ENCODE data around the gene SLC35F3. TPM values are rescaled to one million over a fixed set of nuclear protein-coding genes. Genes with fewer than 3 reads are reported as not detected.

SLC35F3 gene
- total RNA-seq, 1 experiment from 2014 or later, result 19.1 TPM

- Histone ChIP-seq H3K4me1 (ENCODE audit: control insufficient read depth, insufficient read depth, low read length) (no peaks in the 10 kb centered on the region), H3K4me3 (ENCODE audit: low read depth in 2 of 2, low read length in 2 of 2) (no peak overlapping the region), H3K27me3 (ENCODE audit: control insufficient read depth, insufficient read depth, low read length) (peaks cover 14% of the 10 kb centered on the region), H3K9me3 (ENCODE audit: control insufficient read depth, insufficient read depth, low read depth, low read length) (no peaks in the 10 kb centered on the region), H3K27ac (ENCODE audit: low read length) (no peak overlapping the region), H3K36me3 (ENCODE audit: control insufficient read depth, insufficient read depth, low read length) (no peaks in the 10 kb centered on the region)
- DNase-seq (ENCODE audit: low read depth, low spot score) (no peak), ATAC-seq (no peak)
- in situ Hi-C loops (cut with HindIII; ENCODE audit: low pct_unique_long_range_greater_than_20kb, low sequenced_read_pairs), result no loop called here
- intact Hi-C loops (cut with micrococcal nuclease; ENCODE audit: unreplicated experiment), result no loop called here
- BruUV-seq (replicated peaks), result no TSS peak
- POLR2A ChIA-PET, result no interaction called here
- CTCF ChIA-PET, result no interaction called here
- TF ChIP-seq SIN3A (IDR thresholded peaks at IDR 0.05; ENCODE audit: borderline replicate concordance, insufficient read depth, low read depth, low read length), result no peak
- no peak for TF ChIP-seq CTCF (IDR thresholded peaks at IDR 0.05)
- TF ChIP-seq TCF7L2 (IDR thresholded peaks at IDR 0.05; ENCODE audit: low read depth, low read length), result no peak
- no peak for TF ChIP-seq POLR2AphosphoS5 (IDR thresholded peaks at IDR 0.05; ENCODE audit: low read depth, low read length)
- TF ChIP-seq REST (IDR thresholded peaks at IDR 0.05; ENCODE audit: insufficient read depth in 1 of 2, low read depth in 2 of 2, low read length in 1 of 2), result no peak
Observed at GRCh38 chr1:233869680-233870079, 34.8 kb upstream of the SLC35F3 start.

GRCh38 chr1:233873666-233874065 is 30.8 kb upstream of the SLC35F3 start:
- Histone ChIP-seq H3K9me3 (ENCODE audit: control insufficient read depth, insufficient read depth, low read depth, low read length) (no peaks in the 10 kb centered on the region), H3K36me3 (ENCODE audit: control insufficient read depth, insufficient read depth, low read length) (no peaks in the 10 kb centered on the region), H3K4me1 (ENCODE audit: control insufficient read depth, insufficient read depth, low read length) (no peaks in the 10 kb centered on the region), H3K4me3 (ENCODE audit: low read depth in 2 of 2, low read length in 2 of 2) (no peak overlapping the region), H3K27ac (ENCODE audit: low read length) (no peak overlapping the region), H3K27me3 (ENCODE audit: control insufficient read depth, insufficient read depth, low read length) (peaks cover 27% of the 10 kb centered on the region)
- ChIA-PET POLR2A (interaction anchor here (0.5 kb wide), 1 partner anchor 1231 kb away, joined by 3 read pairs; no protein-coding TSS in a partner anchor), CTCF (no interaction called here)
- DNase-seq (ENCODE audit: low read depth, low spot score), result no peak
- no peak for ATAC-seq
- in situ Hi-C loops (cut with HindIII; ENCODE audit: low pct_unique_long_range_greater_than_20kb, low sequenced_read_pairs) (no loop called here), intact Hi-C loops (cut with micrococcal nuclease; ENCODE audit: unreplicated experiment) (no loop called here)
- BruUV-seq (replicated peaks), result no TSS peak
- TF ChIP-seq SIN3A (IDR thresholded peaks at IDR 0.05; ENCODE audit: borderline replicate concordance, insufficient read depth, low read depth, low read length), result no peak
- no peak for TF ChIP-seq REST (IDR thresholded peaks at IDR 0.05; ENCODE audit: insufficient read depth in 1 of 2, low read depth in 2 of 2, low read length in 1 of 2)
- no peak for TF ChIP-seq TCF7L2 (IDR thresholded peaks at IDR 0.05; ENCODE audit: low read depth, low read length)
- no peak for TF ChIP-seq CTCF (IDR thresholded peaks at IDR 0.05)
- no peak for TF ChIP-seq POLR2AphosphoS5 (IDR thresholded peaks at IDR 0.05; ENCODE audit: low read depth, low read length)
